GM18873 (cell line): Measurements from ENCODE around the gene MRPL49.
A peak's percentile ranks its signal among the peaks of the same experiment; 100 is the strongest.

Experiments
- ATAC-seq: cut with Tn5 transposase; IDR thresholded peaks from one replicate; pipeline ENCODE4 v1.9.1; 2021; ENCODE audit warnings: mild to moderate bottlenecking, moderate library complexity, moderate number of reproducible peaks; ENCODE audit not compliant: unreplicated experiment, low FRiP score

Gene MRPL49

GRCh38 chr11:65102142-65103095, 19.7 kb upstream of the MRPL49 start:
- no peak for ATAC-seq

- no peak for ATAC-seq
Observed at GRCh38 chr11:65103476-65103875, 18.6 kb upstream of the MRPL49 start.

- no peak for ATAC-seq
Observed at GRCh38 chr11:65104628-65105027, 17.5 kb upstream of the MRPL49 start.

- no peak for ATAC-seq
Observed at GRCh38 chr11:65107078-65107477, 15.0 kb upstream of the MRPL49 start.

GRCh38 chr11:65107751-65108468, 14.2 kb upstream of the MRPL49 start:
- no peak for ATAC-seq

- ATAC-seq: no peak
Observed at GRCh38 chr11:65108469-65109123, 13.5 kb upstream of the MRPL49 start.

GRCh38 chr11:65109231-65110198, 12.6 kb upstream of the MRPL49 start:
- no peak for ATAC-seq

GRCh38 chr11:65110354-65110861, 11.7 kb upstream of the MRPL49 start:
- ATAC-seq: no peak

- ATAC-seq: no peak
Observed at GRCh38 chr11:65111159-65111743, 10.9 kb upstream of the MRPL49 start.

GRCh38 chr11:65111744-65112545, 10.2 kb upstream of the MRPL49 start, which contains the start of gene TM7SF2:
Gene TM7SF2, plus strand, starts transcription at chr11:65111872. Its CDS starts 144 bp downstream, at chr11:65112016.
- peak; percentile 35 for ATAC-seq

- ATAC-seq: no peak
Observed at GRCh38 chr11:65112546-65113360, 9.4 kb upstream of the MRPL49 start.

- ATAC-seq: no peak
Observed at GRCh38 chr11:65113361-65113756, 8.8 kb upstream of the MRPL49 start.

GRCh38 chr11:65113839-65114238, 8.3 kb upstream of the MRPL49 start:
- no peak for ATAC-seq

GRCh38 chr11:65114538-65115171, 7.5 kb upstream of the MRPL49 start:
- no peak for ATAC-seq

- no peak for ATAC-seq
Observed at GRCh38 chr11:65115361-65116082, 6.6 kb upstream of the MRPL49 start.

GRCh38 chr11:65116370-65117205, 5.5 kb upstream of the MRPL49 start:
- ATAC-seq: no peak
